Measurements from ENCODE around the gene ITPKC. TPM values are rescaled to one million over a fixed set of nuclear protein-coding genes. Genes with fewer than 3 reads are reported as not detected.

The ITPKC gene
- polyA plus RNA-seq, 1 experiment: 8.9 TPM

- TF ChIP-seq CTCF (IDR thresholded peaks at IDR 0.05; ENCODE audit: low read depth, low read length): no peak
- Histone ChIP-seq H3K9me3 (ENCODE audit: control insufficient read depth, insufficient read depth, low read length) (no peaks in the 10 kb centered on the region), H3K4me3 (ENCODE audit: low read depth, low read length) (no peak overlapping the region), H3K27ac (ENCODE audit: low read depth, low read length) (no peak overlapping the region), H3K27me3 (ENCODE audit: control insufficient read depth, insufficient read depth, low read length) (no peaks in the 10 kb centered on the region)
- no peak for DNase-seq (ENCODE audit: low read depth, low spot score)
- CTCF ChIA-PET: interaction anchor here (1.2 to 1.8 kb wide), 2 partner anchors 42 to 70 kb away, joined by 3 to 5 read pairs; no protein-coding TSS in a partner anchor
- POLR2A ChIA-PET: no interaction called here
These were observed 12.2 kb upstream of the ITPKC start for GRCh38 chr19:40704491-40705361.

DNA sequence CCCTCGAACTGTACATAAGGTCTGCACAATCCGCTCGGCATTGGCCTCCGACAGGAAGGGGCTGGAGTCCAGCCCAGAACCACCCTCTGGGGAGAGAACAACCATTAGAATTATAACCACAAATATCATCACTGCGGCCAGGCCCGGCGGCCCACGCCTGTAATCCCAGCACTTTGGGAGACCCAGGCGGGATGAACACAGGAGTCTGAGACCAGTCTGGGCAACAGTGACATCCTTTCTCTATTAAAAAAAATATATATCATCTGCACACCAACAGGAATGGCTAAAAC is 11.6 kb upstream of the ITPKC start:
- TF ChIP-seq CTCF (IDR thresholded peaks at IDR 0.05; ENCODE audit: low read depth, low read length): no peak
- H3K27ac ChIP-seq (ENCODE audit: low read depth, low read length): no peak overlapping the region
- ChIA-PET POLR2A (no interaction called here), CTCF (no interaction called here)
- no peaks in the 10 kb centered on the region for H3K9me3 ChIP-seq (ENCODE audit: control insufficient read depth, insufficient read depth, low read length)
- no peak for DNase-seq (ENCODE audit: low read depth, low spot score)
- no peaks in the 10 kb centered on the region for H3K27me3 ChIP-seq (ENCODE audit: control insufficient read depth, insufficient read depth, low read length)
- no peak overlapping the region for H3K4me3 ChIP-seq (ENCODE audit: low read depth, low read length)

GRCh38 chr19:40705950-40706619 is 10.8 kb upstream of the ITPKC start:
- H3K9me3 ChIP-seq (ENCODE audit: control insufficient read depth, insufficient read depth, low read length): no peaks in the 10 kb centered on the region
- POLR2A ChIA-PET: interaction anchor here (0.7 kb wide), 1 partner anchor 22 kb away, joined by 5 read pairs; no protein-coding TSS in a partner anchor
- CTCF ChIA-PET: interaction anchor here (1.4 kb wide), 1 partner anchor 100 kb away, joined by 4 read pairs; no protein-coding TSS in a partner anchor

DNA sequence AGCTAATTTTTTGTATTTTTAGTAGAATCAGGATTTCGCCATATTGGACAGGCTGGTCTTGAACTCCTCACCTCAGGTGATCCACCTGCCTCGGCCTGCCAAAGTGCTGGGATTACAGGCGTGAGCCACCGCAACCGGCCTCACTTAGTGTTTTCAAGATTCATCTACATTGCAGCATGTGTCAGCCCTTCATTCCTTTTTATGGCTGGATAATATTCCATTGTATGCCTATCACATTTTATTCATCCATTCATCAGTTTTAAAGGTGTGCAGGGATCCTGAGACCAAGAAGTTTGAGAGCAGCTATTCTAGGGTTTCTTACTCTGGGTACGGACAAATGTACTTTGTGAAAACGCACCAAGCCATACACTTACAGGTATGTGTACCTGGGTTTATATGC is 9.3 kb upstream of the ITPKC start:
- Histone ChIP-seq H3K27ac (ENCODE audit: low read depth, low read length) (no peak overlapping the region), H3K27me3 (ENCODE audit: control insufficient read depth, insufficient read depth, low read length) (no peaks in the 10 kb centered on the region), H3K4me3 (ENCODE audit: low read depth, low read length) (no peak overlapping the region), H3K9me3 (ENCODE audit: control insufficient read depth, insufficient read depth, low read length) (no peaks in the 10 kb centered on the region)
- ChIA-PET CTCF (no interaction called here), POLR2A (no interaction called here)
- DNase-seq (ENCODE audit: low read depth, low spot score): no peak
- TF ChIP-seq CTCF (IDR thresholded peaks at IDR 0.05; ENCODE audit: low read depth, low read length): no peak

More at GRCh38 chr19:40705950-40706619, 10.8 kb upstream of the ITPKC start:
- no peak for DNase-seq (ENCODE audit: low read depth, low spot score)
- no peaks in the 10 kb centered on the region for H3K27me3 ChIP-seq (ENCODE audit: control insufficient read depth, insufficient read depth, low read length)
- TF ChIP-seq CTCF (IDR thresholded peaks at IDR 0.05; ENCODE audit: low read depth, low read length): no peak
- no peak overlapping the region for H3K4me3 ChIP-seq (ENCODE audit: low read depth, low read length)
- H3K27ac ChIP-seq (ENCODE audit: low read depth, low read length): no peak overlapping the region

DNA sequence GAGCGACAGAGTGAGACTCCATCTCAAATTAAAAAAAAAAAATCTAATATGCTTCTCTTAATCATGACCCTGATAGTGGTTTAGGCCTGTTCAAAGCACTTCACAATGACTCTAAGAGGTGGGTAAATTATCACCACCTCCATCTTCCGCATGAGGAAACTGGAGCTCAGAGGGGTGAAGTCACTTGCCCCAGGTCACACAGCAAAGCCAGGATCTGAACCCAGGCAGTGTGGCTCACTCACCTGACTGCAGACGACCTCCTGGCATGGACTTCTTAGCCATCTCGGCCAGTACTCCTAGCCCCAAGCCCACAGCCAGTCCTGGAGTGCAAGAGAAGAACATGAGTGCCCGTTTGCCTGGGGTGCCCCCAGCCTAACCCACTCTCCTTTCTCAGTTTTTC is 7.1 kb upstream of the ITPKC start:
- CTCF ChIA-PET: no interaction called here
- Histone ChIP-seq H3K4me3 (ENCODE audit: low read depth, low read length) (no peak overlapping the region), H3K27ac (ENCODE audit: low read depth, low read length) (no peak overlapping the region), H3K27me3 (ENCODE audit: control insufficient read depth, insufficient read depth, low read length) (no peaks in the 10 kb centered on the region), H3K9me3 (ENCODE audit: control insufficient read depth, insufficient read depth, low read length) (no peaks in the 10 kb centered on the region)
- POLR2A ChIA-PET: no interaction called here
- DNase-seq (ENCODE audit: low read depth, low spot score): no peak
- no peak for TF ChIP-seq CTCF (IDR thresholded peaks at IDR 0.05; ENCODE audit: low read depth, low read length)

Data from AG04450 (cell line).